CD4-positive, alpha-beta T cell treated with Interleukin-2 at 100 ng/mL for 4 hours (primary cell): ENCODE measurements around the gene HOXC12.

Experiments
- DNase-seq: peaks from one replicate; pipeline ENCODE4 v3.0.0-alpha.2; 2020; ENCODE audit warnings: low spot score

Gene HOXC12

GRCh38 chr12:53983950-53984572 is 29.4 kb downstream of the HOXC12 start:
- no peak for DNase-seq

- DNase-seq, result peak; percentile 68
These were observed 30.4 kb downstream of the HOXC12 start, which contains the start of gene HOXC10 for GRCh38 chr12:53984901-53985691. HOXC10 (plus strand) TSS chr12:53985146; CDS start chr12:53985260, 114 bp downstream.

- DNase-seq, result no peak
These were observed 30.9 kb downstream of the HOXC12 start for GRCh38 chr12:53985692-53985993.

GRCh38 chr12:53985994-53986685 is 31.4 kb downstream of the HOXC12 start:
- DNase-seq, result no peak

GRCh38 chr12:53986686-53987483 is 32.2 kb downstream of the HOXC12 start:
- DNase-seq, result no peak

GRCh38 chr12:53987787-53988230 is 33.1 kb downstream of the HOXC12 start:
- DNase-seq, result no peak

GRCh38 chr12:53988541-53989226 is 34.0 kb downstream of the HOXC12 start:
- no peak for DNase-seq

GRCh38 chr12:53989227-53990113 is 34.8 kb downstream of the HOXC12 start:
- no peak for DNase-seq

- no peak for DNase-seq
These were observed 35.8 kb downstream of the HOXC12 start for GRCh38 chr12:53990311-53991076.

GRCh38 chr12:53991077-53991460 is 36.4 kb downstream of the HOXC12 start:
- no peak for DNase-seq

- DNase-seq, result no peak
These were observed 37.7 kb downstream of the HOXC12 start for GRCh38 chr12:53992377-53992889.

- DNase-seq, result no peak
These were observed 38.7 kb downstream of the HOXC12 start for GRCh38 chr12:53993162-53994008.

- no peak for DNase-seq
These were observed 39.2 kb downstream of the HOXC12 start for GRCh38 chr12:53994009-53994263.

- DNase-seq, result no peak
These were observed 39.7 kb downstream of the HOXC12 start for GRCh38 chr12:53994264-53995001.

- DNase-seq, result peak; percentile 24
These were observed 40.3 kb downstream of the HOXC12 start for GRCh38 chr12:53995002-53995377.

- DNase-seq, result no peak
These were observed 40.9 kb downstream of the HOXC12 start for GRCh38 chr12:53995378-53996239.
